CD14-positive monocyte (primary cell): ENCODE data around the gene SPATA2. TPM values are rescaled to one million over a fixed set of nuclear protein-coding genes. Genes with fewer than 3 reads are reported as not detected.

ENCODE experiments used
- DNase-seq, 3 donors: peaks; one replicate each; pipeline ENCODE4 v3.0.0-alpha.2; 2011 to 2022
- H2AFZ ChIP-seq: 2 replicates; pipeline ENCODE4 v1.6.0; 2012; ENCODE audit warnings: mild to moderate bottlenecking, low read depth, low read length, inconsistent platforms; ENCODE audit not compliant: insufficient read depth, poor library complexity, severe bottlenecking
- H3K27ac ChIP-seq, 2 donors: 1 replicate in 1 of 2; 2 replicates in 1 of 2; pipeline ENCODE4 v1.5.1; 2012 to 2013; ENCODE audit warnings: low read length in 2 of 2, control low read depth in 1 of 2, inconsistent platforms in 1 of 2, low read depth in 1 of 2, mild to moderate bottlenecking in 1 of 2
- H3K27me3 ChIP-seq, 2 donors: one replicate each; pipeline versions ENCODE4 v1.6.0 to v1.6.1; 2011 to 2013; ENCODE audit warnings: low read length in 2 of 2; ENCODE audit not compliant: control insufficient read depth in 2 of 2, insufficient read depth in 2 of 2
- H3K36me3 ChIP-seq, 2 donors: replicated peaks in 1 of 2; 1 replicate in 1 of 2; 2 replicates in 1 of 2; pipeline versions ENCODE4 v1.5.1 to v1.6.1; 2012 to 2013; ENCODE audit warnings: low read length in 2 of 2, control low read depth in 1 of 2, inconsistent platforms in 1 of 2, mild to moderate bottlenecking in 1 of 2; ENCODE audit not compliant: insufficient read depth in 2 of 2, control insufficient read depth in 1 of 2
- H3K4me1 ChIP-seq, 2 donors: 1 replicate in 1 of 2; 2 replicates in 1 of 2; pipeline versions ENCODE4 v1.5.1 to v1.6.1; 2012 to 2013; ENCODE audit warnings: low read length in 2 of 2, control low read depth in 1 of 2, inconsistent platforms in 1 of 2, mild to moderate bottlenecking in 1 of 2, moderate library complexity in 1 of 2; ENCODE audit not compliant: insufficient read depth in 2 of 2, control insufficient read depth in 1 of 2
- H3K4me2 ChIP-seq: replicated peaks from 2 replicates; pipeline ENCODE3; 2012; ENCODE audit warnings: low read length, moderate library complexity, mild to moderate bottlenecking; ENCODE audit not compliant: poor library complexity, severe bottlenecking; ENCODE audit errors: extremely low read depth
- H3K4me3 ChIP-seq, 3 experiments: fragments of 200-600 bp in 1 of 3; sonication (generic) in 1 of 3; replicated peaks in 1 of 3; 1 replicate in 2 of 3; 2 replicates in 1 of 3; pipeline ENCODE4 v1.5.1; 2011 to 2013; ENCODE audit warnings: low read length in 3 of 3, mild to moderate bottlenecking in 3 of 3, control low read depth in 2 of 3, low read depth in 2 of 3, inconsistent platforms in 1 of 3, moderate library complexity in 1 of 3
- H3K79me2 ChIP-seq: 2 replicates; pipeline ENCODE4 v1.6.0; 2012; ENCODE audit warnings: mild to moderate bottlenecking, control low read depth, inconsistent platforms, low read length, moderate library complexity; ENCODE audit not compliant: insufficient read depth
- H3K9ac ChIP-seq: 2 replicates; pipeline ENCODE4 v1.6.0; 2017; ENCODE audit warnings: low read length, mild to moderate bottlenecking; ENCODE audit not compliant: insufficient read depth, poor library complexity, severe bottlenecking
- H3K9me3 ChIP-seq, 2 donors: replicated peaks in 1 of 2; 1 replicate in 1 of 2; 2 replicates in 1 of 2; pipeline versions ENCODE4 v1.5.1 to v1.6.1; 2012 to 2013; ENCODE audit warnings: low read length in 2 of 2, control low read depth in 1 of 2; ENCODE audit not compliant: control insufficient read depth in 1 of 2, insufficient read depth in 1 of 2
- H4K20me1 ChIP-seq: 2 replicates; pipeline ENCODE4 v1.6.0; 2012; ENCODE audit warnings: mild to moderate bottlenecking, low read length, control low read depth, moderate library complexity; ENCODE audit not compliant: insufficient read depth
- H3K27ac Mint-ChIP-seq, 7 donors: one replicate each; pipeline ENCODE4 v1.8.0; 2020; ENCODE audit warnings: mild to moderate bottlenecking in 7 of 7, mixed read lengths in 7 of 7, moderate library complexity in 6 of 7, inconsistent platforms in 2 of 7
- H3K27me3 Mint-ChIP-seq, 3 donors: one replicate each; pipeline ENCODE4 v1.8.0; 2021 to 2022; ENCODE audit warnings: low read depth in 3 of 3, mild to moderate bottlenecking in 3 of 3, mixed read lengths in 3 of 3, moderate library complexity in 3 of 3, inconsistent platforms in 1 of 3
- H3K36me3 Mint-ChIP-seq, 2 donors: one replicate each; pipeline ENCODE4 v1.8.0; 2020; ENCODE audit warnings: mixed read lengths in 2 of 2, inconsistent platforms in 1 of 2, mild to moderate bottlenecking in 1 of 2
- H3K4me1 Mint-ChIP-seq: one replicate; pipeline ENCODE4 v1.8.0; 2020; ENCODE audit warnings: mild to moderate bottlenecking, mixed read lengths
- H3K4me3 Mint-ChIP-seq, 2 donors: one replicate each; pipeline ENCODE4 v1.8.0; 2020; ENCODE audit warnings: mild to moderate bottlenecking in 2 of 2, mixed read lengths in 2 of 2, moderate library complexity in 1 of 2
- H3K9me3 Mint-ChIP-seq, 7 donors: one replicate each; pipeline ENCODE4 v1.8.0; 2020 to 2022; ENCODE audit warnings: mixed read lengths in 7 of 7, mild to moderate bottlenecking in 6 of 7, moderate library complexity in 6 of 7, inconsistent platforms in 2 of 7
- CTCF ChIP-seq: fragments of 200-600 bp; IDR thresholded peaks from one replicate; pipeline ENCODE4 v1.8.0; 2022; ENCODE audit warnings: antibody characterized with exemption, mild to moderate bottlenecking
- WGBS: methylation state at CpG from one replicate; pipeline ENCODE4 v1.1.5; 2013; ENCODE audit warnings: missing lambda C conversion rate; ENCODE audit not compliant: insufficient coverage; 5-methylcytosine and 5-hydroxymethylcytosine counted together
- intact Hi-C, 2 donors: fragments of 100-400 bp; cut with micrococcal nuclease; formaldehyde crosslinking; loops; one replicate each; pipeline versions ENCODE4 v1.15.0 to v1.15.1; 2023
- polyA plus RNA-seq, 3 donors: library from polyadenylated mRNA; depleted of rRNA in 1 of 3; unstranded in 2 of 3; stranded (reverse) in 1 of 3; fragments of 300-500 nt in 2 of 3; fragments of >200 nt in 1 of 3; fragmentation: Illumina TruSeq in 2 of 3; gene quantifications; 1 replicate in 2 of 3; 2 replicates in 1 of 3; pipeline ENCODE4 v1.2.3, GENCODE V29; 2012 to 2021

Gene SPATA2
- polyA plus RNA-seq, 3 donors = 1.9 to 13.3 (median 3.9) TPM

- Histone ChIP-seq H3K4me1 (no peaks in the 10 kb centered on the region), H3K9ac (no peak overlapping the region), H3K36me3 (peaks cover 53 to 98% of the 10 kb centered on the region in 2 donors), H4K20me1 (no peaks in the 10 kb centered on the region), H3K9me3 (no peaks in the 10 kb centered on the region), H3K27me3 (no peaks in the 10 kb centered on the region), H3K4me3 (no peak overlapping the region), H3K79me2 (no peaks in the 10 kb centered on the region), H2AFZ (no peak overlapping the region), H3K4me2 (no peak overlapping the region), H3K27ac (no peak overlapping the region)
- H3K4me1 Mint-ChIP-seq = no peaks in the 10 kb centered on the region
- DNase-seq = no peak
- intact Hi-C loops = no loop called here
- H3K9me3 Mint-ChIP-seq = no peaks in the 10 kb centered on the region
- H3K4me3 Mint-ChIP-seq = no peak overlapping the region
- WGBS = no CpG with 5 or more reads among the region's 2 CpGs
- TF ChIP-seq CTCF = no peak
- no peak overlapping the region for H3K27ac Mint-ChIP-seq
- H3K36me3 Mint-ChIP-seq = peaks cover 79 to 93% of the 10 kb centered on the region in 2 donors
- H3K27me3 Mint-ChIP-seq = no peaks in the 10 kb centered on the region
Measured at GRCh38 chr20:49858076-49858585, 57.2 kb downstream of the SPATA2 start.

- Mint-ChIP-seq H3K27me3 (no peaks in the 10 kb centered on the region), H3K4me3 (no peak overlapping the region), H3K4me1 (no peaks in the 10 kb centered on the region), H3K27ac (peak overlapping the region in 1 of 7 donors; percentile 1), H3K36me3 (peaks cover 84 to 95% of the 10 kb centered on the region in 2 donors), H3K9me3 (no peaks in the 10 kb centered on the region)
- Histone ChIP-seq H3K4me3 (no peak overlapping the region), H3K4me1 (no peaks in the 10 kb centered on the region), H3K4me2 (no peak overlapping the region), H3K9ac (no peak overlapping the region), H3K36me3 (peaks cover 64 to 98% of the 10 kb centered on the region in 2 donors), H2AFZ (no peak overlapping the region), H3K27ac (no peak overlapping the region), H3K79me2 (no peaks in the 10 kb centered on the region), H3K27me3 (no peaks in the 10 kb centered on the region), H3K9me3 (no peaks in the 10 kb centered on the region), H4K20me1 (no peaks in the 10 kb centered on the region)
- DNase-seq = no peak
- no peak for TF ChIP-seq CTCF
- intact Hi-C loops = no loop called here
- no CpG with 5 or more reads among the region's 3 CpGs for WGBS
Measured at GRCh38 chr20:49856904-49857303, 58.4 kb downstream of the SPATA2 start.
